Fibroblast of skin of left biceps (primary cell): ENCODE results near the gene SKAP1.
"Not testable (repeated sequence)": the region's sequence is repeated elsewhere in the genome, so short reads cannot be mapped to it uniquely, and the experiment has no call there.

ENCODE experiments used
- DNase-seq, 2 experiments: peaks; one replicate each; pipeline ENCODE4 v3.0.0-alpha.2; 2013; ENCODE audit warnings: low read depth in 2 of 2

The SKAP1 gene

GRCh38 chr17:48449335-48449734, 19.3 kb upstream of the SKAP1 start:
- not testable (repeated sequence) for DNase-seq

GRCh38 chr17:48445248-48445620, 15.2 kb upstream of the SKAP1 start:
- no peak for DNase-seq

GRCh38 chr17:48444516-48445247, 14.7 kb upstream of the SKAP1 start:
- DNase-seq, result no peak

- DNase-seq, result no peak
Measured at GRCh38 chr17:48443712-48444111, 13.7 kb upstream of the SKAP1 start.

GRCh38 chr17:48442819-48443218, 12.8 kb upstream of the SKAP1 start:
- no peak for DNase-seq

- DNase-seq, result no peak
Measured at GRCh38 chr17:48441862-48442261, 11.8 kb upstream of the SKAP1 start.

- DNase-seq, result no peak
Measured at GRCh38 chr17:48441231-48441711, 11.3 kb upstream of the SKAP1 start.

- DNase-seq, result no peak
Measured at GRCh38 chr17:48440669-48441068, 10.7 kb upstream of the SKAP1 start.

GRCh38 chr17:48439875-48440505, 10.0 kb upstream of the SKAP1 start:
- no peak for DNase-seq

- DNase-seq, result no peak
Measured at GRCh38 chr17:48439110-48439850, 9.3 kb upstream of the SKAP1 start.

GRCh38 chr17:48438516-48439061, 8.6 kb upstream of the SKAP1 start:
- DNase-seq, result no peak

GRCh38 chr17:48433896-48434295, 3.9 kb upstream of the SKAP1 start:
- no peak for DNase-seq

- no peak for DNase-seq
Measured at GRCh38 chr17:48432820-48433775, 3.1 kb upstream of the SKAP1 start.

GRCh38 chr17:48429156-48429555, 858 bp downstream of the SKAP1 start:
- no peak for DNase-seq

- no peak for DNase-seq
Measured at GRCh38 chr17:48427598-48427997, 2.4 kb downstream of the SKAP1 start.

- DNase-seq, result no peak
Measured at GRCh38 chr17:48426761-48427500, 3.1 kb downstream of the SKAP1 start.

GRCh38 chr17:48426019-48426665, 3.9 kb downstream of the SKAP1 start:
- no peak for DNase-seq

- not testable (repeated sequence) for DNase-seq
Measured at GRCh38 chr17:48422060-48422459, 8.0 kb downstream of the SKAP1 start.

- no peak for DNase-seq
Measured at GRCh38 chr17:48420823-48421222, 9.2 kb downstream of the SKAP1 start.

- no peak for DNase-seq
Measured at GRCh38 chr17:48416971-48417370, 13.0 kb downstream of the SKAP1 start.
